HG02642 (cell line): ENCODE results near the gene LYSMD4.
A peak's percentile ranks its signal among the peaks of the same experiment; 100 is the strongest.
"Not testable (repeated sequence)": the region's sequence is repeated elsewhere in the genome, so short reads cannot be mapped to it uniquely, and the experiment has no call there.

Experiments
- ATAC-seq: cut with Tn5 transposase; IDR thresholded peaks from one replicate; pipeline ENCODE4 v1.9.1; 2021; ENCODE audit warnings: mild to moderate bottlenecking; ENCODE audit not compliant: unreplicated experiment, poor library complexity

Gene LYSMD4

DNA sequence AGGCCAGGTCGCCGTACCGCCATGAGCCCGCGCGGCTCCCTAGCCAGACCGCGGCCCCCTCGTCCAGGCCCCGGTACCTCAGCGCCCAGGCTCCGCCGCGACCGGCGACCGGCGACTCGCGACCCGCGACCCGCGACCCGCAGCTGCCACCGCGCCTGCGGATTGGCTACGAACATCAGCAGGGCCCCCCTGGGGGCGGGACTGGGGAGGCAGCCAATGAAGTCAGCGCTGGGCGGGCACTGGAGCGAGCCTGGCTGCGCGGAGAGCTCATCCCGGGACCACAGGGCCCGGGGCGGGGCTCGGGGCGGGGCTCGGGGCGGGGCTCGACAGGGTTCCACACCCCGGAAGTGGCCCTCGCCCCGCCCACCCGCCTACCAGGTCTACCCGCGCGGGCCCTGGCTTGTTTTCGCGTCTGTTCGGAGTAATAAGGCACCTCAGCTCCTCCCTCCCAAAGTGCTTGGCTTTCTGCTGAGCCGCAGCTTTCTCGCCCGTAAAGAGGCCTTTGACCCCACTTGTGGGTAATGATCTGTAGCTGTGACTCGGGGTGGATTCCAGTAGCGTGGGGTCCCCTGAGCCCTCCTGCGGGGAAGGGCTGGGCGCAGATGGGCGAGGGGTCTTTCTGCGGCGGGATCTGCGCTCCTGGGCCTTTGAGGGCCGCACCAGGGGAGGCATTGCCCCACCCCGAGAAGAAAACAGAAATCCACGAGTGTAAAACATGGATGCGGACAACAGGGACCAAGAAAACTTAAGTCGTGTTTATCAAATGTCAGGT, at the start of gene LYSMD4:
Gene LYSMD4, minus strand, starts transcription at position 170 of the 772 bp plus-strand sequence. CDS start 1,438 bp downstream, outside the sequence.
- peak; percentile 99 for ATAC-seq

DNA sequence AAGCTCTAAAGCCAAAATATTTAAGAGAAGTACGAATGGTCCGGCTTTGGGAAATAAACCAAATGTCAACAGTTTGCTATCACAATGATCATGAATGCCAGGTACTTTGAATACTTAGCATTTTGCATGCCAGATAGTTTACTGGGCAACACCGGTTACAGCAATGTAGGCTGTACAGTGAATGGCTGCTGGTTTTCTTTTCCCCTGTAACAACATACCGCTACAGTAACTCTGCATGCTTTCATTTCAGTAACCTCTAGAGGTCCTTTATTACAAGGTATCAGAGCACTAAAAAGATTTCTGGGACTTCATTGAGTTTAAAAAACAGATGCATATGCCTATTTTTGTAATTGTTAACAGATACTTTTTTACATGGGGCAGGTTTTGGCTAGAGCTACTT, 48.8 kb upstream of the LYSMD4 start:
- not testable (repeated sequence) for ATAC-seq

DNA sequence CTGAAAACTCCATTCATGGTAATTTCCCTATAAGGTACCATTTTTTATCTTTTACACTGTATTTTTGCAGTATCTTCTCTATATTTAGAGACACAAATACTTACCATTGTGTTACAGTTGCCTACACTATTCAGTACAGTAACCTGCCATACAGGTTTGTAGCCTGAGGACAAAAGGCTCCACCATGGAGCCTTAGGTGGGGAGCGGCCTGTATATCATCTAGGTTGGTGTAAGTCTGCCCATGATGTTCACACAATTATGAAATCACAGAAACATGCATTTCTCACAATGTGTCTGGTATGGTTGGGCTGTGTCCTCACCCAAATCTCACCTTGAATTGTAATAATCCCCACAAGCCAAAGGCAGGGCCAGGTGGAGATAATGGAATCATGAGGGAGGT, 43.9 kb upstream of the LYSMD4 start:
- ATAC-seq, result no peak

- ATAC-seq, result no peak
Measured at GRCh38 chr15:99764522-99764921, 31.3 kb upstream of the LYSMD4 start.

DNA sequence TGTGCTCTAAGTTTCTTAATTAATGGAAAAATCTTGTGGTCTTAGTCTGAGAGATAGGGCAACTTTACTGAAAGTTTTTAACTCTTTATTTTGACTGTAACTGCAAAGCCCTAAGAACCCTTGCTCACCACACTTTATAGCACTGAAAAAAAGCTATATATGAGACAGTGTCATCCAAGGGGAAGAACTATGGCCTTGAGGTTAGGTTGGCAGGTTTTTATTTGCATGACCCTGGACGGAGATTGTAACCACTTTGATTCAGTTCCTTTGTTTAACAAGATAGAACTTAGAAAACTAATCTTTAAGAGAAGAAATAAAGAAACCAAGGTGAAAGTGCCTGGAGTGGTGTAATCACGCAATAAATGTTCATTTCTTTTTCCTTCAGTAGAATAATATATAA, 30.6 kb upstream of the LYSMD4 start:
- no peak for ATAC-seq

DNA sequence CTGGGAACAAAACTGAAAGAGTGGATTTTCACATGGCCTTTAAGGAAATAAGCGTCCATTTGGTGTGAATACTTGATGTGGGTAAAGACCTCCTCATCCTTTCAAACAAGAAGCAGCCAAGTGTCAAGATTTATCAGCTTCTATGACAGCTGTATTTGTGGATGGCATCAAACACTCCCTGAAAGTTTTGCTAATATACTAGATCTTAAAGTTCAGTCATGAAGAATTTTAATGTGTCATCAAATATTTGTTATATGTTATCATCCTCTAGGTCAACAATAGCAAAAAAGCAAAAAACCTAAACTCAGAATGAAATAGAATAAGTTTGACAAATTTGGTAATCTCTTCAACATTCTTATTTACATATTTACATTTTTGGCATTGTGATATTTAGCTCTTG, 29.1 kb upstream of the LYSMD4 start:
- no peak for ATAC-seq

DNA sequence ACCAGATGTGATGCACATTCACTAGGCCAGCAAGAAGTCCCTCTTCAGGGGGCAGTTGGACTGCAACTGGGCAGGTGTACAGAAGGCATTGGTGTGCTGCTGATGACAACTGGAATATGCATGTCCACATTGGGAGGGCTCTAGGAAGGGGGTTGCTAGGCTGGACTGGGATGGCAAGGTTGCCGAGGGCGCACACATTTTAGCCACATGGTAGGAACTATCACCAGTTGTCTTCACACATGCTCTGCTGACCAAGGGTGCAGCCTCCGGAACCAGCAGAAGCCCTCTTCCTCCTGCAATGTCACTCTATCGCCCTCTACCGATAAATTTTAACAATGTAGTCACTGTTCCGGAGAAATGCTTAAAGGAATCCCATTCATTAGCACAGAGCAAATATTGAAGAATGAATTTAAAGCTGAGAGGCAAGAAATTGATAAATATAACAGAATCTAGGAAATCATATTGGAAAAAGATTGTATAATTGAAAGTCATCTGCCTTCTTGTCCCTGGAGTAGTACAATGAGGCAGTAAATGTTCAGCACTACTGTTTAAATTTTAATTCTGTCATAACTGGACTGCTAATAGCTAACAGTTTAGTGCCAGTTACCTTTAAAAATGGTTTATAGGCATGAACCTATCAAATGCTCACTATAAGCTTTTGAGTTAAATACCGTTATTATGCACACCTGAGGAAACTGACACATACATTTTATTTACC, 22.6 kb upstream of the LYSMD4 start:
- peak; percentile 89 for ATAC-seq

DNA sequence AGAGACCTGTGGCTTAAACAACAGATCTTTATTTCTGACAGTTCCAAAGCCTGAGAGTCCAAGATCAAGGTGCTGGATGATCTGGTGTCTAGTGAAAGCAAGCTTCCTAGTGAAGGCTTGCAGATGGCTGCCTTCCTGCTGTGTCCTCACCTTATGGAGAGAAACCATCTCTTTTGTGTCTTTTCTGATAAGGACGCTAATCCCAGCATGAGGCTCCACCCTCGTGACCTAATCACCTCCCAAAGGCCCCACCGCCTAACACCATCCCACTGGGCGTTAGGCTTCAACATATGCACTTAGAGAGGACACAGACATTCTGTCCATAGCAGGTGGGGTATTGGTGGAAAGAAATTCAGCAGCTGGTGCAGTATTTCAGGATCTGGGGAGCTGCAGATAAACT, 19.8 kb upstream of the LYSMD4 start:
- ATAC-seq, result no peak

DNA sequence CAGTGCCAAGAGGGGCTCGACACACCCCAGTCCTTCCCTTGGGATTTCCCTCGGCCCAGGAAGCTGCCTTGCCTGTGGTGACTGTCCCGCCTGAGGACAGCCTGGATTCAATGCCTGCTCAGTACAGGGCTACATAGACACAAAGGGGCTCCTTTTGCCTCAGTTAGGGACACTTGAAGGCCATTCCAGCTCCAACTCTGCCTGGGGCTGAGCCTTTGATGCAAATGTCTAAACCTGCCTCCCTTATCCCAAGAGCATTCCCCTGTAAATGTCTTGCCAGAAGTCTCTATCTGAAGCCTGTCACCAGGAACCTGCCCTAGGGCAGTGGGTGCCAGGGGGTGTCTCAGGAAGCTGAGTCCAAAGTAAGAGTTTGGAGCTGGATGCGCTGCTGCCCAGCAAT, 19.3 kb upstream of the LYSMD4 start:
- ATAC-seq, result no peak

DNA sequence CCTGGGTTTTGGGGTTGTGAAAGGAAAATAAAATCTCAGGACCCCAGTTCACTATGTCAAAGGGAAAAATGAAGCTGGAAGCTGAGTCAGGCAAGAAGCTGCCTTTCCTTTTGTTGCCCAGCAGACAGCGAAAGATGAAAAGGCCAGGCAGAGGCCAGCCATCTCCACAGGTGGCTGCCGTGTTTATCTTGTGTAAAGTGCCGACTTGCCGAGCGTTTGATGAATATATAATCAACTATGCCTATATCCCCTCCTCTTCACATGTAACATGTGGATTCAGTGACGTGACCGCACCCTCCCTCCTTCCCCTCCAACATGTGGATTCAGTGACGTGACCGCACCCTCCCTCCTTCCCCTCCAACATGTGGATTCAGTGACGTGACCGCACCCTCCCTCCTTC, 17.1 kb upstream of the LYSMD4 start:
- not testable (repeated sequence) for ATAC-seq

GRCh38 chr15:99749386-99749785, 16.1 kb upstream of the LYSMD4 start:
- no peak for ATAC-seq

DNA sequence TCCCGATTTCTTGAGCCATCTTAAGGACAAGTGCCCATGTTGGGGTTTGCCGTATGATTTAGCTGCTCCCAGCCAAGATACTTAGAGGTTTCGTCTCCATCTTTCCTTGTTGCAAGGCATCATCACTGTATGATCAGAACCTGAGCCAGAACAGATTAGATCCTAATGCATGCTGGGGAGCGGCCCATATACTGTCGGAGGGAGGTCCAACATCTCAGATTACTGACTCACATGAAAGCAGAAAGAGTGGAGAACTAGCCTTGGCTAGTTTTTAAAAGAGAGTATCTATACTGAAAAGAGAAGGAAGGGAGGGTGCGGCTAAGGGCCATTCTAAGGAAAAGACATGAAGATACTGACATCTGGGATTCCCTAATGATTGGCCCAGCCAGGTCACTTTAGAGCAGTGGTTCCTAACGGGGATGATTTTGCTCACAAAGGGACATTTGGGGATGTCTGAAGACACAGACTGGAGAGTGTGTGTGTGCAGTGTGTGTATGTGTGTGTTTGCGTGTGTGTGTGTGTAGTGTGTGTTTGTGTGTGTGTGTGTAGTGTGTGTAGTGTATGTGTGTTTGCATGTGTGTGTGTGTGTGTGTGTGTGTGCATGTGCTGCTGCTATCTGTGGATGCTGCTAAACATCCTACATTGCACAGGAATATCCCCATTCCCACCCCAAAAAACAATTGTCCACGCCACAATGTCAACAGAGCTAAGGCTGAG, 12.3 kb upstream of the LYSMD4 start:
- no peak for ATAC-seq

GRCh38 chr15:99744142-99744541, 10.9 kb upstream of the LYSMD4 start:
- ATAC-seq, result no peak

- ATAC-seq, result no peak
Measured at GRCh38 chr15:99741835-99742234, 8.6 kb upstream of the LYSMD4 start.

DNA sequence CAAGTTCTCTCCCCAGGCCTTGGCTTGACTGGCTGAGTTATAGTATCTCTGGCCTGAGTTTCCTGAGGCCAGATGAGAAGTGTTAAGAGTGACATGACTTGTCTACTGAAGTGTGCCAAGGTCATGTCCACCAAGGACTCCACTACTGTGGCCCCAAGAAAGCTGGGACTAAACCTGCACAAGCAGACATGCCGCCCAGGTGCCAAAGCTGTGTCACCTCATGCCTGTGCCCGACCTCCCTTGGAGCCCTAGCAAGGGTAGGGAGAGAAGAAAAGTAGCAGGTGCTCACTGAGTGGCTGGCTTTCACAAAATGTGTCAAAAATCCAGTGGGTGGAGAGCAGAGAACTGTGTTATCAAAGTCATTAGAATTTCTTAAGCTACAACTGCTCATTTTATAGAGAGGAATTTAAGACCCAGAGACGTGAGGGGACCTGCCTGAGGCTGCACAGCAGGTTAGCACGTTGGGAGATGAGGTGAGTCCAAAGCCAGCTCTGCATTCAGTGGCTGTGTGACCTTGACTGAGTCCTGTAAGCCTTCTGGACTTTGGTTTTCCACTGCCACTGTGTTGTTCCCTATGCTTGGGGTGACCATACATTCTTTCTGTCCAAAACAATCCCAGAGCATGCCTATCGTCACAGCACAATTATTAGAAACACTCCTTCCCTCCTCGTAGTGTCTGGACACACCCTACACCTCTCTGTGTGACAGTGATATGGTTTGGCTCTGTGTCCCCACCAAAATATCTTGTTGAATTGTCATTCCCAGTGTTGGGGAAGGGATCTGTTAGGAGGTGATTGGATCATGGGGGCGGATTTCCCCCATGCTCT, 5.0 kb upstream of the LYSMD4 start:
- no peak for ATAC-seq

GRCh38 chr15:99736702-99737101, 3.5 kb upstream of the LYSMD4 start:
- no peak for ATAC-seq

DNA sequence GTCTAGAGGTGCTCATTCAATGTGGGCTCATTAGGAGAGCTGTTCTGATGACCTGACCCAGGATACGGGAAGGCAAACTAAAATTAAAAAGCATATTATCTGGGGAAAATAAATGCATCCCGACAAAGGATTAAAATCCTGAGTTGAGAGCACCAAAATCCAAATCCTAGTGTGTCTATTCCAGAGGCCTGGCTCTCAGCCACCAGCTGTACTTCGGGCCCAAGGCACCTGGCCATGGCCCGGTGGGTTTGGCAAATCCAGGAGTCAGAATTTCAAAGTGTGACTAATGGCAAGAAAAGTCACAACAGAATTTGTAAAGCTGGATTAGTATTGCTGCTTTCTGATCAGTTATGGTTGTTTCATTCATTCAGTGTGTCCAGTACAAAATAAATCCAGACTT, 2.6 kb upstream of the LYSMD4 start:
- ATAC-seq, result no peak

DNA sequence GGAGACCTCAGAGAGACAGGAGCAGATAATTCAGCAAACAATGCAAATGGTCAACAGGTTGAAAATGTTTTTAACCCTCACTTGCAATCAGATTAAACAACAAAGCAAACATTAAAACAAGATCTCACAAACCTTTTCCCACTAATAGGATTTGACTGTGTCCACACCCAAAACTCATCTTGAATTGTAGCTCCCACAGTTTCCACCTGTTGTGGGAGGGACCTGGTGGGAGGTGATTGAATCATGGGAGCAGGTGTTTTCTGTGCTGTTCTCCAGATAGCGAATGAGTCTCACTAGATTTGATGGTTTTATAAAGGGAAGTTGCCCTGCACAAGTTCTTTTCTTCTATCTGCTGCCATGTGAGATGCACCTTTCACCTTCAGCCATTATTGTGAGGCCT, 1.3 kb upstream of the LYSMD4 start:
- ATAC-seq, result no peak

DNA sequence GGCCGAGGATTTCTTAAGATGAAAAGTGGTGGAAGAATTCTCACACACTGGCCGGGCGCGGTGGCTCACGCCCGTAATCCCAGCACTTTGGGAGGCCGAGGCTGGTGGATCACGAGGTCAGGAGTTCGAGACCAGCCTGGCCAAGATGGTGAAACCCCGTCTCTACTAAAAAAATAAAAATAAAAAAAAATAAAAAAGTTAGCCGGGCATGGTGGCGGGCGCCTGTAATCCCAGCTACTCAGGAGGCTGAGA, 729 bp upstream of the LYSMD4 start:
- not testable (repeated sequence) for ATAC-seq

- ATAC-seq, result peak; percentile 25
Measured at GRCh38 chr15:99732751-99733267, 428 bp downstream of the LYSMD4 start.
